Astrocyte of the hippocampus (primary cell): Measurements from ENCODE around the gene KRT84.

ENCODE experiments used
- DNase-seq: peaks from one replicate; pipeline ENCODE4 v3.0.0; 2011; ENCODE audit warnings: low read depth, low spot score

The KRT84 gene

DNA sequence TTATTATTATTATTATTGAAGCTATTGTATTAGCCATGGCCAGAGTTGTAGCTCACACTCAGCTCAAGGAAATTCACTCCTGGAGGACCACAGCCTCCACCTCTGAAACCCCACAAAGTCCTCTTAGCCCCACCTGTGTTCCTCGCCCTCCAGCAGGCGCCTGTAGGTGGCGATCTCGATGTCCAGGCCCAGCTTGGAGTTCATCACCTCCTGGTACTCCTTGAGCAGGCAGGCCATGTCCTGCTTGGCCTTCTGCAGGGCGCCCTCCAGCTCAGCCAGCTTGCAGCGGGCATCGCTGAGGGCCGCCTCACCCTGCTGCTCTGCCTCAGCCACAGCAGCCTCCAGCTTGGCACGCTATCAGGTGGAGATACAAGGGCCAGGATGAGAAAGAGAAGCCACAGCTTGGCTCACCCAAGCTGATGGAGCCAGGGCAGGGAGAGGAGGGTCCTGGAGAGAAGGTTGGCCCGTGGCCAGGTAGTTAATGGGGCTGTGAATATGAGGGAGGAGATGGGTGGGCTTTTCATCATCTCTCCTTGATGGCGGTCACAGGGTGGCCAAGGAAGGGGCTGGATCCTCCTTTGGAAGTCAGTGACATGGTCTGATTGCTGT lies 23.2 kb downstream of the KRT84 start:
- no peak for DNase-seq

DNA sequence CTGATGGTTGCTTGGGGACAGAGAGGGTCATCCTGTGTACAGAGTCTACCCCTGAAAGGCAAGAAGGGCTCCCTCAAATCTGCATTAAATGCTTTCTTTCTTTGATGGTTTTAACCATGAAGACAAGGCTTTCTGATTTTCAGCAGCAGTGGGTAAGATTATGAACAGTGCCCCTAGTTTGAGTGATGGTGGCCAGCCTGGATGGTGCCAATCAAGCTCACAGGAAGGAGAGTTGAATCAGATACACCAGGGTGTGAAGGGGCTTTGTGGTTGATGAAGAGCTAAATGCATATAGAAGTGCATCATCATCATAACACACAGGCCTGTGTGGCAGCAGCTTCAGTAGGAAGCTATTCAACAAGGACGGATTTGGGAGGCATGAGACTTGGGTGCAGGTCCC lies 23.9 kb downstream of the KRT84 start:
- no peak for DNase-seq

DNA sequence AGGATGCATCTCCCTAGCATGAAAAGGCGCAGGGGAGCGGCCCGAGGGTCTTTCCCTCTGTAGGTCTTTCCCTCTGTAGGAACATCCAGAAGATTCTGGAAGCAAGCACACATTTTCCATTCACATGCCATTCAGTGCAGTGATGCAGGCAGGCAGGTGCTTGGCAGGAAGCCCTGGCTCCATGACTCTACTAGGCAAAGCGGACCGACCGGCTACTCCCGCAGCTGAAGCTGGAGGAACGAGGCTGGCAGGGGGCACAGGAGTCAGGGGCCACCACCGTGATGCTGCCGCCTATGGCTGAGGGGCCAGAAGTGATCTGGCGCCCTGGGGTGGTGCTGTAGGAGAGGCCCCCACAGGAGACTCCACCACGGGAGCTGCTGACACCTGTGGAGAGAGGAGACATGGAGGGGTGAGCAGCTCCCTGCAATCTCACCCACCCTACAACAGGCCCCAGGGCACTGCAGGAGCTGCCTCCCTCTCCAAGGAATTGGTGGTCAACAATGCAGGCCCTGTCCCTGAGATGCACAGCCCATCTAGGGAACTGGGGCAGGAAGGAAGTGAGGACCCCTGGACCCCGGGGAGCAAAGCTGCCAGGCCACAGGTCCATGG lies 24.7 kb downstream of the KRT84 start:
- no peak for DNase-seq

DNA sequence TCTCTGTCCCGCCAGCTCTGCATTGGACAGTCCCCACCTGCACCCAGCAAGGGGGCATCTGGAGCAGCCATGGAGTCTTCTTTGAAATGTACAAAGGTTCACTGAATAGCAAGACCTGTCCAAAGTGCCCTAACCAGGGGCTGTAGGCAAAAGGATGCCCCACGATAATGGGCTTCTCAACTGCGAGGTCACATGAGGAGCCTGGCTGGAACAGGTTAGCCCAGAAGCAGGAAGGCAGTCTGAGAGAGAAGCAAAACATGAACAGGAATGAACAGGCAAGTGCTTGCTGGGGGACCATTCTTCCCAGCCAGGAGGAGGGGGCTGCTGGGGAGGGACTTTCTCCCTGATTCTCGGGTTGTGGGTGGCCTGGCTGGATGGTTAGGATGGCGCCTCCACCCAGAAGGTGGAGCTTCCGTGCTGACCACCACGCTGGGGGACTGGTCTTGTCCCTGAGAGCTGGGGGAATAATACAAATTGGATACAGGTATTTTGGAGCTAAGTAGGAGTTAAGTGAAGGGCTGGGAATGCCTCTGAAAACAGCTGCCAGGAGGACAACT lies 25.3 kb downstream of the KRT84 start:
- DNase-seq = no peak

DNA sequence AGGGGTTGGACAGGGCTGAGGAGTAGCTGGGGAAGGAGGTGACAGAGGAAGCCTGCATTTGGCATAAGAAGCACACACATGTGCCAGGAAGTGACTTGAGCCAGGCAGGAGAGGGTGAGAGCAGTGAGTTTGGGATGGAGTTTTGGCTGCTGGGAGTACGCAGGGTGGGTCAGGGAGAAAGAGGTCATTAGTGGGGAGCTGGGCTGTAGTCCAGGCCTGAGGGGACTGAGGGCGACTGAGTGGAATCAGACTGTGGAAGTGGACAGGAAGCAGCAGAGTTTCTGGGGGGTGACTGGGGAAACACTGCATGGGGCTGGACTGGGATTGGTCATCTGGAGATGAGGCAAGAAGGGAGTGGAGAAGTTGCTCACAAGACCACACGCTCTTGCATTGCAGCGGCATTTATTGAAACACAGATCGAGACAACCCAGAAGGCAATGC lies 25.8 kb downstream of the KRT84 start:
- no peak for DNase-seq

DNA sequence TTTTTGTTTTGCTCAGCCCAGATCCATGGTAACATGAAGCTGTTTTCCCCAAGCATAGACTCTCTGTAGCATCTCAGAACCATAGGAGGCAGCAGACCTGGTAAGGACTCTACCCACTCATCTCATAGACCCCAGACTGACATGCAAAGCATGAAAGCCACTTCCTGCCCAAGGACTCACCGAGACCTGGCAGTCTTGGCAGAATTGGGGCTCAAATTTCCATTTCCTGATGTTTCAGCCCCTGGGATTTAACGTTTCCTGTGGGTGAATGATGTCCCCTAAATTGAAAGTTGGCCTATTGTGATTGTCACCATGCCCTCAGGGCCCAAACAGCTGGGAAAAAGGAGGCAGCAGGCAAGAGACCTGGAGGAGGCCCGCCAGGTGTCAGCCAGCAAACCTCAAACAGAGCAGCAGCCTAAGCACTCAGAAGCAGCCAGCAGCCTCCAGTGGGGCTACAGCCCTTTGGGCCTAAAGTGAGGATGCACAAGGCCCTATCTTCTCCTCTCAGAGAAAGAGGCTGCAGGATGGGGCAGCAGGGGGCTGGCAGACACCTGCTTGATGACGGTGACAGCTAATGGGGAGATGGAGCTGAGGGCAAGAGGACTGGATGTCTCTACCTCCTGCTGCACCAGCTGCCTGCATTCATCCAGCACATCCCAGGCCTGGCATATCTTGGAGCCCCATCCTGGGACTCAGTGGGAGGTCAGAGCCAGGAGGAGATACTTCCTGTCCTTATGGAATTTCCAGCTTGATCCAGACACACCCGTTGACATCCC lies 26.7 kb downstream of the KRT84 start:
- no peak for DNase-seq

DNA sequence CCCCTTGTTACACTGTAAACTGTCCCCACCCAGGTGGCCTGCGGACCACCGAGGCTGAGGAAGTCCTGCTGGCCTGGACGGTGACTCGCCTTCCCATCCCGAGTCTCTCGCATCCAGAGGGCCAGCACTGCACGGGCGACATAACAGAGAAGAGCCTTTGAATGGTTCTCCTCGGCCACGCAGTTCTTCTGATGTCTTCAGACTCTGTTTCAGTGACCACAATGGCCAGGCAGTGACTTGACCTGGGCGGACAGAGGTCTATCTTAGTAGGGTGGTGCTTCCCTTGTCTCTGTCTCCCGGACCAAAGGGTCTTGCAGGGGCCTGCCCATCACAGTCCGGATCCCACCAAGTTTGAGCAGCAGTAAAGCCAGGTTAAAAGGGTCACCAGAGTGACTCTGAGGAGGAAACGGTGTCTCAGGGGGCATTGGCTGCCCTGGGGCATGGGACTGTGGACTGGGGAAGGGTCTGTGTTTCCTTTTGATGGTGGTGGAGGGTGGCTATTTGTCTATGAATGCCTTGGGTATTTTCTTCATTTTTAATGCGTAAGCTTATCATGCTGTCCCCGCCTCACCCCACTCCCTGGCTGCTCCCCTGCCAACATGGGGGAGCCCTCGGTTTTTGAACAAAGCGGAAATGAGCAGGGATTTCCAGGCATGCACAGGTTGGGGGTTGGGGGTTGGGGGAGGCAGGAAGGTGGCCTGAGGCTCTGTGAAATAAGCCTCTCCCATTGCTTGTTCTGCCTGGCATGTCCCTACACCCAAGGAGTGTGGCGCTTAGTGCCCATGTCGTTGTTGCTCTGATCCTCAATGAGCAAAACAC lies 28.5 kb downstream of the KRT84 start:
- no peak for DNase-seq

DNA sequence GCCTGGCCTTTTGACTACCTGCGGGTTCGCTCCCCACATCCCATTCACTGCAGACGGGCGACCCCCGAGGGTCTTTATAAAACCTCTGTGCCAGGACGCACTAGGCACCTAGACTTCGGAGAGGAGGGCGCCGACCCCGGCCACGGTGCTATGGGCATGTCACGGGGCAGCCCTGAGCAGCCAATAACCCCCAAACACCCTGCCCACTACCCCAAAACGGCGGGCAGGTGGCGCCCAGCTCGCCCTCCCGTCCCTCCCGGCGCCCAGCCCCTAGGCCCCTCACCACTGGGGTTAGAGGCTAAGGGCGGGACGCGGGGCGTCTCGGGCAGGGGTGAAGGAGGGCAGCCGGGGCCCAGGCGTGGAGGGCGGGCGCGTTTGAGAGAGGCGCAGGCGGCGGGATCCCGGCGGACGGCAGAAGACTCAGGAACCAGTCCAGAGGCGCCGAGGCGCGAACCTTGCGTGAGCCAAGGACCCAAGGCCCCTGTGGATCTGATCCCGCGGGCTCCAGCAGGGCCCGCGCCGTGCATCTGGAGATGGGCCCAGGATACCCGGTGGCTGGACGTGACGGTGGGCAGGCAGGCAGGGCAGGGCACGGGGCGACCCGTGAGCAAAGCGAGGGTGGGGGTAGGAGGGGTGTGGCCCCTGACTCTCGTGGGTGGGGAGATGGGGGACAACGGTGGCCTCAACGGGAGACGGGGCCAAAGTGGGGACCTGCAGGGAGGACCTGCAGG lies 29.3 kb downstream of the KRT84 start:
- DNase-seq = no peak

DNA sequence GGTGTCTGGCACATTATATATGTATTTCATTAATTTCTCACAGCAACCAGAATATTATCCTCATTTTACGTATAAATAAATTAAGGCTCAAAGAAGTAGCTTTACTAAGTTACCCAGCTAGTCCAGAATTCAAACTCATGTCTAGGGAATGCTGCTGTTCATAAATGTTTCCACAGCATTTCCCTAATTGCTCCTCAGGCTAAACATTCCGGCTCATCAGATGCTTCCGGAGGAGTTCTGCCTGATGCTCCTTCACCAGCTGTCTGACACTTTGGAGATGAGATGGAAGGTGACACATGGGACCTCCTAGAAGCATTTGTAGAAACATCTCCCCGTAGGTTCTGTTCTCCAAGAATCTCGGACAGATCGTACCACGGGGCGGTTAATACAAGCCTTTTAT lies 30.3 kb downstream of the KRT84 start:
- DNase-seq = peak; percentile 6

DNA sequence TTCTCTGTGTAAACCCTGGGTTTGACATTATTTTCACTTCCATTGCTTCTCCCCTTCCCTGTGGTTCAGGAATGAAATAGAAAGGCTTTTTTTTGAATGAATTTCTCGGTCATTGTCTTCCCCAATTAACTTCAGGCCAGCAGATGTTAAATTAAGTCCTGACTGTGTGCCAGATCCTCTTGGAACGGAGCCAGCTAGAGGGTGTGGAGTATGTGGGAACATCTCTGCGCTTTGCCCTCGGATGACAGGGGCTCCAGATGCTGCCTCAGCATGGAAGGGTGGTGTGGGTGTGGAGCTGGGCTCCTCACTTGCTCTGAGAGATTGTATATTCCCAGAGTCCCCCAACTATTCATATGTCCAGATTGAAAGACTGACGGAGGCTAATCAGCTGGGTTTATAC lies 31.3 kb downstream of the KRT84 start:
- DNase-seq = no peak

DNA sequence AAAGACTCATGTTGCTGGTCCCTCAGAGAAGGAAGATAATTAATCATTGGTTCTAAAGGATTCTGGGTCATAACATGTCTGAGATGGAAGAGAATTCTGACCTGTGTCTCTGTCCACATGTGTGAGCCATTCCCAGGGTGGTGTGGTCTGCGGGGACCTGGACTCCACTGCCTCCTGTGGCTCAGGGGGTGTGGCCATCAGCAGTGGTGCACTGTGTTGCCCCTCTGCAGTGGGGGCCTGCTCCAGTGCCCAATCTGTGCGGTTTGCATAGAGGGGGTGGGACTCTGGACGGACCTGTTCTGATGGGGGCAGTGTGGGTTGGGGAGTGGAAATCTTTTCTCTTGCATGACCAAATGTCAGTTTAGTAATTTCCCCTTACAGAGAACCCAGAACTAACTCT lies 31.7 kb downstream of the KRT84 start:
- DNase-seq = no peak

DNA sequence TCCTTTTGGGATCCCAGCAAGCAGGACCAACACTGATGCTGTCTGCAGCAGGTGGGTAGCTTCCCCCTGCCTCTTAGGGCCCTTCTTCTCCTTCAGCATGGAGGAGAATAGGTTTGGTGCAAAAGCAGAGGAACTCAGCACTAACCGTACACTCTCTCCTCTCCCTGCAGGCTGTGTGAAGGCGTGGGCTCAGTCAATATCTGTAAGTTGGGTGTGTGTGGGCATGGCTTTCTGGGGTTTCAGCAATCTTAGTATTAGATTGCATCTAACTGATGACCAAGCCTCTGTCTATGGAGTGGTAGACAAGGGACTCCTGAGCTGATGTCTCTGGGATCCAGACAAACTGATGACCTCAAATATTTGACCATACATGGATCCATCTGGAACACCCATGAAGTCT lies 32.5 kb downstream of the KRT84 start:
- no peak for DNase-seq

DNA sequence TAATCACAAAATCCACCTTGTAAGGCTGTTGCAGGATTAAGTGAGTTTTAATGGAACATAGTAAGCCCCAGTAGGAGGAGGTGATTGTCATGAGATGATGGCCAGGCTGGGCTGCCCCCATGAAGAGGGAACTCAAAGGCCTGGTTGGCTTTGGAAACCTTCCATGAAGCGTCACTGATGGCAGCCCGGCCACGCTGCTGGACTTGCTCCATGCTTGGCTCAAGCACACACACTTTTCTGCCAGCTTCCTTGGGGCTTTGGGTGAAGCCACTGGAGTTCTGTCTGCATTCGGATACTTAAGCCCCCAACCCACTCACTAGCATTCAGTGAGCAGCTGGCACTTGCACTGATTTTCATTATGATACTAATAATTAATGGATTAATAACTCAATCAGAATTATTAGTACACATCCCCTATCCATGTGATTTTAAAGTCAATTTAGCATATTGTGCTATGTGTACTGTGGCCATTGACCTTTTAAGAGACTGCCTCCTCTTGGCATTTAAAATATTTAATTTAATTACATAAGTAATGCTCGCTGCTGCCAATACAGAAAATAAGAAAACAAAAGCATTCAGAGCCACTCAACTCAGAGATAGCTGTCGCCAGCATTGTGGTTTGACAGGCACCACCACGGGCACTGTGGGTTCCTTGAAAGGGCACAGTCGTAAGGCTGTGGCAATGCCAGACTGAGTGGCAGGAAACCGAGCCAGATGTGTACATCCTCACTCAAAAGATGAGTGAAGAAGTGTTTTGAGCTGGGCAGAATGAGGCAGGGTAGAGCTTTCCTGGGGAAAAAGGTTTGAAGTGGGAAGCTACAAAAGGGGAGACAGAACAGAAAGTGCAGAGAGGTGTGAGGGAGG lies 34.0 kb downstream of the KRT84 start:
- DNase-seq = peak; percentile 49

DNA sequence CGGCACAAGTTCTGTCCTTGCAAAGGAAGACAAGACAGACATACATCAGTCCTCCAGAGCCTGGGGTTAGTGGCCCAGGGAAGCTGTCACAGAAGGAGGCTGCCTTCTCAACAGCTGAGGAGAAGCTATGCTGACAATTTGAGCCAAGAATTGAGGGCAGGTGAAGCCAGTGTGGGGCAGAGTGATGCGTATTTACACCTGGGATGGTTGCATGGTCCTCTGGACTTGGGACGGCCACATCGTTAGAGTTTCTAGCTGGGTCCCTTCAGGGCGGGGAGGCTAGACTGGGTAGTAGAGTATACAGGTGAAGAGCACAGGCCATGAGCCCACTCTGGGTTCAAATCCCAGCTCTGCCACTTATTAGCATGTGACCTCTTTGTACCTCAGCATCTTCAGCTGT lies 34.7 kb downstream of the KRT84 start:
- DNase-seq = no peak

DNA sequence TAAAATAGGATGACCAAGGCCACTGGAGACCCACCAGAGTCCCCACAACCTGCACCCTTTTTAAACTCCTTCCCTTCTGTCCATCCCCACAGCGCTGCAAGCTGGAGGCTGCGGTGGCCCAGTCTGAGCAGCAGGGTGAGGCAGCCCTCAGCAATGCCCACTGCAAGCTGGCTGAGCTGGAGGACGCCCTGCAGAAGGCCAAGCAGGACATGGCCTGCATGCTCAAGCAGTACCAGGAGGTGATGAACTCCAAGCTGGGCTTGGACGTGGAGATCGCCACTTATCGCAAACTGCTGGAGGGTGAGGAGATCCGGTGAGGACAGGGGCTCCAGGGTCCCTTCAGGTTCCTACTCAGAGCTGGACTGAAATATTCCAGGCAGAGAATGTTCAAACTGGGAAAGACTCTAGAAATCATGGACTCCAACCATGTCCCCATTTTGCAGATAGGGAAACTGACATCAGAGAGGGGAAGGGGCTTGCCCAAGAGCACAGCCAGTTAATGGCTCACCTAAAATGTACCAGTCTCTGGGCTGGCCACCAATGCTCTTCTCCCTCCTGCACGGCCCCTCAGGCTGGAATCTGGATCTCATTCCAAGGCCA lies 35.3 kb downstream of the KRT84 start:
- DNase-seq = no peak

DNA sequence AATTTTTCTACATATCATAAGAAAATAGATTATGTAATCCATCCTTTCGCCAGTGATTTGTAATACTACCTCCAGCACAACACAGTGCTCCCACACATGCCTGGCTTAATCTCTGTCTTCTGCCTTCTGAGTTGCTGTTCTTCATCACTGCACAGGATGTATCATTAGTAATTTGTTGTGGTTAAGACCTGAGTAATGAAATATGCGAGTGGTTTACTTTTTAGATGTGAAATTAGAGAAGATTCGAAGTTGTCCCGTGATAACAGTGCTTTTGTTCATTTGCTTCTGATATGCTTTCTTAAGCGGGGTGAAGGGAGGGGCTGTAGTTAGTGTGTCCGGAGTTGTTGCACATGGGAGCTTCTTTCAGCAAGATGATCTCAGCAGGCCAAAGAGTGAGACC lies 36.3 kb downstream of the KRT84 start:
- DNase-seq = no peak

DNA sequence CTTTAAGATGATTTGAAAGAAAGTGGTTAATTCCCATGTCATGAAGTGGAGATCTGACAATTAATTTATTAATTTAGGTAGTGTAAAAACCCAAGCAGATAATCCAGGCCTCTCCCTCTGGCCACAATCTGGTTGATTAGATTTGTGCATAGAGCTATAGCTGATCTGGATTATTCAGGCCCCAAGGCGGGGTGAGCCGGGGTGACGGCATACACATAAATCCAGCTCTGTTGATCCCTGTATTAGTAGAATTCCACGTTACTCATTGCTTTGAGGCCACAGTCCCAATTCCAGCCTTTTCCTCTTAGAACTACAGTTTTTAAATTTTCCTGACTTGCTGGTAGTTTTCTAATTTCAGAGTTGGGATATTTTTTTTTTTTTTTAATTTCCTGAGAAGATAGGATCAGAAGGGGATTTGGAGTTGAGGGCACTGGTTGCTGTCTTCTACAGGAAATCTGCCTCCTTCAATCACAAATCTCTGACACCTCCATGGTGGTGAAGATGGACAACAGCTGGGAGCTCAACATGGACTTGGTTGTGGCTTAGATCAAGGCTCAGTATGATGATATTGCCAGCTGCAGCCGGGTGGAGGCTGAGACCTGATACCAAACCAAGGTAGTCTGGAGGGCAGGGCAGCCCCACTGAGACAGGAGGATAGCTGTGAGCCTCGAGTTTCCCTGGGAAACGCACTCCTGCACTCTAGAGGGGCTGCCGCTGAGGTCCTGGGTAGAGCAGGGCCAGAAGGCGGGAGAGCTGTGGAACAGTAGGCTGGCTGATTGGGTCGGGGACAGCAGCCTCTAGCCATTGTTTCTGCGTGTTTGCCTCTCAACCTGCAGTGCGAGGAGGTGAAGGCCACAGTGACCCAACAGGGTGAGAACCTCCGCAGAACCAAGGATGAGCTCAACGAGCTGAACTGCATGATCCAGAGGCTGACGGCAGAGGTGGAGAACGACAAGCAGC lies 37.6 kb downstream of the KRT84 start:
- DNase-seq = no peak

DNA sequence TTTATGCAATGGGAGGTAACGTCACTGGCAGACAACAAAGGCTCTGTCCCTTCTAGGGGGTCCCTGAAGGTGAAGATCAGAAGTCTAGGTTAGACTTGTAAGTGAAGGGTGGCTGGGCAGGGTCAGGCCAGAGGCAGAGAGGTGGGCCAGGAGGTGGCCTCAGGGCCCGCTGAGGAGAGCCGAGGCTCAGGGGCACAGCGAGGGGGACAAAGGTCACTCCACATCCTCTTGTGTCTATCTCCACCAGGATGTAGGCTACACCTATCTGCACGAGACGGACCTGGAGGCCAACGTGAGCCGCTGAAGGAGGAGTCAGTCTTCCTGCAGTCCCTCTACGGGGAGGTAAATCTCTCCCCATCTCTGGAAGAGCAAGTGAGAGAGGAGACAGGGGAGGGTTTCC lies 38.4 kb downstream of the KRT84 start:
- no peak for DNase-seq

DNA sequence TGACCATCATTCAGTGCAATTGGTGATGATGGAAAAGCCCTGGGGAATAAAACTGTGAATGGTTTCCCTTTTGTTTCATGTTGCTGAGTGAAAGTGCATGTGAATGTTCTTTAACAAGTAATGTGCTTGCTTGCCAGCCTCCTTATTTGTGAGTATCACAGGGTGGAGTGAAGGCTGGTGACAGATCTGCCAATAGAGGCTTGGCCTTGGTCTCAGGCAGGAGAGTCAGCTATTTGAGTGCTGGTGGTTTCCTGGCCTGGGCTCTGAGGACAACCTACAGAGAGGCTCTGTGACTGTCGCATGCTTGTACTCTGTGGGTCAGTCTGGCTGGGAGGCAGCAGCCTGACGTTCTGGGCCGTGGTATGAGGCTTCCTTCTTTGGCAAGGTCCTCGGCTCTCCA lies 38.9 kb downstream of the KRT84 start:
- DNase-seq = no peak
